Ishikawa (cell line): Measurements from ENCODE around the gene MYOZ2.

ENCODE experiments used
- CEBPB ChIP-seq: IDR thresholded peaks from 2 replicates; pipeline ENCODE4 v1.6.1; 2012
- CREB1 ChIP-seq: IDR thresholded peaks from 2 replicates; pipeline ENCODE4 v1.6.1; 2012; ENCODE audit warnings: low read depth
- EGR1 ChIP-seq: IDR thresholded peaks from 2 replicates; pipeline ENCODE4 v1.6.1; 2012
- EP300 ChIP-seq: IDR thresholded peaks from 2 replicates; pipeline ENCODE4 v1.6.1; 2012; ENCODE audit warnings: borderline replicate concordance
- MAX ChIP-seq: IDR thresholded peaks from 2 replicates; pipeline ENCODE4 v1.6.1; 2012
- NFIC ChIP-seq: IDR thresholded peaks from 2 replicates; pipeline ENCODE4 v1.6.1; 2012
- RAD21 ChIP-seq: IDR thresholded peaks from 2 replicates; pipeline ENCODE4 v1.6.1; 2012; ENCODE audit warnings: low read depth
- TAF1 ChIP-seq: IDR thresholded peaks from 2 replicates; pipeline ENCODE4 v1.6.1; 2012; ENCODE audit warnings: low read depth, mild to moderate bottlenecking
- TCF12 ChIP-seq: IDR thresholded peaks from 2 replicates; pipeline ENCODE4 v1.6.1; 2012; ENCODE audit warnings: low read depth
- TEAD4 ChIP-seq: IDR thresholded peaks from 2 replicates; pipeline ENCODE4 v1.6.1; 2012
- YY1 ChIP-seq: IDR thresholded peaks from 2 replicates; pipeline ENCODE4 v1.6.1; 2012; ENCODE audit warnings: low read depth
- TF ChIP-seq, protein P1 (sequence below): IDR thresholded peaks from 2 replicates; pipeline ENCODE4 v1.6.1; 2012; ENCODE audit warnings: low read depth, mild to moderate bottlenecking

- TF ChIP-seq CEBPB (no peak), TEAD4 (no peak), MAX (no peak), TCF12 (no peak), EP300 (no peak), RAD21 (no peak), EGR1 (no peak), TAF1 (no peak), CREB1 (no peak), YY1 (no peak), NFIC (no peak)
- TF ChIP-seq, protein P1, sequence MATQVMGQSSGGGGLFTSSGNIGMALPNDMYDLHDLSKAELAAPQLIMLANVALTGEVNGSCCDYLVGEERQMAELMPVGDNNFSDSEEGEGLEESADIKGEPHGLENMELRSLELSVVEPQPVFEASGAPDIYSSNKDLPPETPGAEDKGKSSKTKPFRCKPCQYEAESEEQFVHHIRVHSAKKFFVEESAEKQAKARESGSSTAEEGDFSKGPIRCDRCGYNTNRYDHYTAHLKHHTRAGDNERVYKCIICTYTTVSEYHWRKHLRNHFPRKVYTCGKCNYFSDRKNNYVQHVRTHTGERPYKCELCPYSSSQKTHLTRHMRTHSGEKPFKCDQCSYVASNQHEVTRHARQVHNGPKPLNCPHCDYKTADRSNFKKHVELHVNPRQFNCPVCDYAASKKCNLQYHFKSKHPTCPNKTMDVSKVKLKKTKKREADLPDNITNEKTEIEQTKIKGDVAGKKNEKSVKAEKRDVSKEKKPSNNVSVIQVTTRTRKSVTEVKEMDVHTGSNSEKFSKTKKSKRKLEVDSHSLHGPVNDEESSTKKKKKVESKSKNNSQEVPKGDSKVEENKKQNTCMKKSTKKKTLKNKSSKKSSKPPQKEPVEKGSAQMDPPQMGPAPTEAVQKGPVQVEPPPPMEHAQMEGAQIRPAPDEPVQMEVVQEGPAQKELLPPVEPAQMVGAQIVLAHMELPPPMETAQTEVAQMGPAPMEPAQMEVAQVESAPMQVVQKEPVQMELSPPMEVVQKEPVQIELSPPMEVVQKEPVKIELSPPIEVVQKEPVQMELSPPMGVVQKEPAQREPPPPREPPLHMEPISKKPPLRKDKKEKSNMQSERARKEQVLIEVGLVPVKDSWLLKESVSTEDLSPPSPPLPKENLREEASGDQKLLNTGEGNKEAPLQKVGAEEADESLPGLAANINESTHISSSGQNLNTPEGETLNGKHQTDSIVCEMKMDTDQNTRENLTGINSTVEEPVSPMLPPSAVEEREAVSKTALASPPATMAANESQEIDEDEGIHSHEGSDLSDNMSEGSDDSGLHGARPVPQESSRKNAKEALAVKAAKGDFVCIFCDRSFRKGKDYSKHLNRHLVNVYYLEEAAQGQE = no peak
Measured at GRCh38 chr4:119104644-119105273, 30.9 kb upstream of the MYOZ2 start.
